C4-2B (cell line): ENCODE measurements around the gene ERC1.

ENCODE experiments used
- CTCF ChIP-seq: fragments of 450-650 bp; conservative IDR thresholded peaks from 2 replicates; pipeline ENCODE4 v1.5.1; 2017; ENCODE audit warnings: mild to moderate bottlenecking
- ZFX ChIP-seq: fragments of 450-650 bp; IDR thresholded peaks from 2 replicates; pipeline ENCODE4 v1.6.1; 2017

- no peak for TF ChIP-seq CTCF
- TF ChIP-seq ZFX: no peak
Measured at GRCh38 chr12:1527789-1528188, 536.8 kb downstream of the ERC1 start.
